Amniotic stem cell (primary cell): ENCODE data around the gene KIF14.
A peak's percentile ranks its signal among the peaks of the same experiment; 100 is the strongest.

ENCODE experiments used
- DNase-seq: peaks from one replicate; lab custom pipeline; 2025; lab: John Stamatoyannopoulos, UW

The KIF14 gene, protein sequence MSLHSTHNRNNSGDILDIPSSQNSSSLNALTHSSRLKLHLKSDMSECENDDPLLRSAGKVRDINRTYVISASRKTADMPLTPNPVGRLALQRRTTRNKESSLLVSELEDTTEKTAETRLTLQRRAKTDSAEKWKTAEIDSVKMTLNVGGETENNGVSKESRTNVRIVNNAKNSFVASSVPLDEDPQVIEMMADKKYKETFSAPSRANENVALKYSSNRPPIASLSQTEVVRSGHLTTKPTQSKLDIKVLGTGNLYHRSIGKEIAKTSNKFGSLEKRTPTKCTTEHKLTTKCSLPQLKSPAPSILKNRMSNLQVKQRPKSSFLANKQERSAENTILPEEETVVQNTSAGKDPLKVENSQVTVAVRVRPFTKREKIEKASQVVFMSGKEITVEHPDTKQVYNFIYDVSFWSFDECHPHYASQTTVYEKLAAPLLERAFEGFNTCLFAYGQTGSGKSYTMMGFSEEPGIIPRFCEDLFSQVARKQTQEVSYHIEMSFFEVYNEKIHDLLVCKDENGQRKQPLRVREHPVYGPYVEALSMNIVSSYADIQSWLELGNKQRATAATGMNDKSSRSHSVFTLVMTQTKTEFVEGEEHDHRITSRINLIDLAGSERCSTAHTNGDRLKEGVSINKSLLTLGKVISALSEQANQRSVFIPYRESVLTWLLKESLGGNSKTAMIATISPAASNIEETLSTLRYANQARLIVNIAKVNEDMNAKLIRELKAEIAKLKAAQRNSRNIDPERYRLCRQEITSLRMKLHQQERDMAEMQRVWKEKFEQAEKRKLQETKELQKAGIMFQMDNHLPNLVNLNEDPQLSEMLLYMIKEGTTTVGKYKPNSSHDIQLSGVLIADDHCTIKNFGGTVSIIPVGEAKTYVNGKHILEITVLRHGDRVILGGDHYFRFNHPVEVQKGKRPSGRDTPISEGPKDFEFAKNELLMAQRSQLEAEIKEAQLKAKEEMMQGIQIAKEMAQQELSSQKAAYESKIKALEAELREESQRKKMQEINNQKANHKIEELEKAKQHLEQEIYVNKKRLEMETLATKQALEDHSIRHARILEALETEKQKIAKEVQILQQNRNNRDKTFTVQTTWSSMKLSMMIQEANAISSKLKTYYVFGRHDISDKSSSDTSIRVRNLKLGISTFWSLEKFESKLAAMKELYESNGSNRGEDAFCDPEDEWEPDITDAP (N-terminal part only)

GRCh38 chr1:200620273-200621131 is at the start of gene KIF14:
Gene KIF14, minus strand, starts transcription at chr1:200620751. Its CDS starts 2,028 bp downstream, at chr1:200618723.
- peak; percentile 84 for DNase-seq

GRCh38 chr1:200669314-200670241 is 49.0 kb upstream of the KIF14 start, which contains the start of gene DDX59:
Gene DDX59, minus strand, starts transcription at chr1:200669907. Its CDS starts 3,167 bp downstream, at chr1:200666740.
- DNase-seq = peak; percentile 93

- no peak for DNase-seq
Measured at GRCh38 chr1:200668514-200669313, 48.2 kb upstream of the KIF14 start.

- DNase-seq = no peak
Measured at GRCh38 chr1:200666309-200666708, 45.8 kb upstream of the KIF14 start.

GRCh38 chr1:200665861-200666260 is 45.3 kb upstream of the KIF14 start:
- no peak for DNase-seq

GRCh38 chr1:200660719-200661118 is 40.2 kb upstream of the KIF14 start:
- DNase-seq = no peak

GRCh38 chr1:200659269-200659668 is 38.7 kb upstream of the KIF14 start:
- no peak for DNase-seq

DNA sequence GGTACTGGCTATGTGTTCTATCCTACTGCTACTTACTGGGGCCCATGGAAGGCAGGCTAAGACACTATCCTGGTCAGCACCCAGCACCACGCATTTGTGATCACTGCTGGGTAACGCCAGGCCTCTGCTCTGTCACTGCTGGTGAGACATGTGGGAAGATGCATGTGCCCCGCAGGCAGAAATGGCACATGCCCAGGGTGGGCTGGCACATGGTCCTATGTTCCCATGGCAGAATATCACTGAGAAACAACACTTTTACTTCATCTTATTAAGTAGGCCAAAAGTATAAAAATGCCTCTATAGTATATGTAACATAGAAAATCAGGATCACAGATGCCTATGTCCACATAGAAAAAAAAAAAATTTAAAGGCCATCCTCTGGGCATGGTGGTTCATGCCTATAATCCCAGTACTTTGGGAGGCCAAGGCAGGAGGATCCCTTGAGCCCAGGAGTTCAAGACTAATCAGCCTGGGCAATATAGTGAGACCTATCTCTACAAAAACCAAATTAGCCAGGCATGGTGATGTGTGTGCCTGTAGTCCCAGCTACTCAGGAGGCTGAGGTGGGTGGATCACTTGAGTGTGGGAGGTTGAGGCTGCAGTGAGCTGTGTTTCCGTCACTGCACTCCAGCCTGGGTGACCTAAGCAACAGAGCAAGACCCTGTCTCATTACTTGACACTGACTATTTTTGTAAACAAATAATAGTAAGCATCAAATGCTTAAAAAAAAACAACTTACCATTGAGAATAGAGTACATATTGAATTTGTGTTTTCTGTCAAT is 37.7 kb upstream of the KIF14 start:
- no peak for DNase-seq

GRCh38 chr1:200654660-200655059 is 34.1 kb upstream of the KIF14 start:
- no peak for DNase-seq

DNA sequence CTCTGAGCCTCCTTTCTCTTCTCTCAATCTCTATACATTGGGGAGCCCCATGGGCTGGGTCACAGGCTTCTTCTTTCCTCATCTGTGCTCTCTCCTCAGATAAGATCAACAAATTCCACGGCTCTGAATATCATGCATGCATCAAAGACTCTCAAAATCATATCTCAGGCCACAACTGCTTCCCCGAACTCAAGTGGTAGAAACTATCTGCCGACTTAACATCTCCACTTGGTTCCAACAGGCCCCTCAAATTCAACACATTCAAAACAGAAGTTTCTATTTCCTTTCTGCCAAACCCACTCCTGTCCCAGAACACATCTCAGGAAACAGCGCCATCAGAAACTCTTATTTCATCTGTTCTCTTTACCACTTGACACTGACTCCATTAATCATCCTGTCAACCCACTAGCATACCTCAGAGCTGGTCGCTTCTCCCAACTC is 32.5 kb upstream of the KIF14 start:
- DNase-seq = no peak

- DNase-seq = no peak
Measured at GRCh38 chr1:200652378-200652777, 31.8 kb upstream of the KIF14 start.

DNA sequence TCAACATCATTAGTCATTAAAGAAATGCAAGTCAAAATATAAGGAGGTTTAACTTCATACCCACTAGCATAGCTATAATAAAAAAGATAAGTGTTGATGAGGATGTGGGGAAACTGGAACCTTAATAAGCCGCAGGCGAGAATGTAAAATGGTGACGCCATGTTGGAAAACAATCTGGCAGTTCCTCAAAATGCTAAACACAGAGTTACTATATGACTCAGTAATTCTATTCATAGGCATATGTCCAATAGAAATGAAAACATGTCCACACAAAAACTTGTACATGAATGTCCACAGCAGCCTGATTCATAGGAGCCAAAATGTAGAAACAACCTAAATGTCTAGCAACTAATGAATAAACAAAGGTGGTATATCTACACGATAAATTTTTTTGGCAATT is 26.0 kb upstream of the KIF14 start:
- no peak for DNase-seq

GRCh38 chr1:200644021-200644420 is 23.5 kb upstream of the KIF14 start:
- DNase-seq = no peak

DNA sequence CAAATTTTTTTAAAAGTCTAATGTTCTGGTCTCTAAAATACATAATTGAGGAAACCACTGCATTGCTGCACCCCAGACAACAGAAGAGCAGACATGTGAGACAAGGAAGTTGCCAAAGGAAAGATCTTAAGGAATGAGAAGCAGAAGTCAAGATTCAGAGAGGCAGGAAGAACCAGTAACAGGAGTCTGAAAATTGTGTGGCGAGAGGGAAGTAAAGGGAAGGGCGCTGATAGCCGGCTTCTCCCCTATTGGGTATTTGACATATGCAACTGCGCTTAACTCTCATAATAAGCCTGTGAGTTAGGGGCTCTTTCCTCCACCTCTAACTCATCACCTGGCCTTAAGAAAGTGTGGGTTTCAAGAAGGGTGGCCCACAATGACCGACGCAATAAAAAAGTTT is 21.9 kb upstream of the KIF14 start:
- DNase-seq = no peak

- DNase-seq = no peak
Measured at GRCh38 chr1:200640963-200641401, 20.4 kb upstream of the KIF14 start.

DNA sequence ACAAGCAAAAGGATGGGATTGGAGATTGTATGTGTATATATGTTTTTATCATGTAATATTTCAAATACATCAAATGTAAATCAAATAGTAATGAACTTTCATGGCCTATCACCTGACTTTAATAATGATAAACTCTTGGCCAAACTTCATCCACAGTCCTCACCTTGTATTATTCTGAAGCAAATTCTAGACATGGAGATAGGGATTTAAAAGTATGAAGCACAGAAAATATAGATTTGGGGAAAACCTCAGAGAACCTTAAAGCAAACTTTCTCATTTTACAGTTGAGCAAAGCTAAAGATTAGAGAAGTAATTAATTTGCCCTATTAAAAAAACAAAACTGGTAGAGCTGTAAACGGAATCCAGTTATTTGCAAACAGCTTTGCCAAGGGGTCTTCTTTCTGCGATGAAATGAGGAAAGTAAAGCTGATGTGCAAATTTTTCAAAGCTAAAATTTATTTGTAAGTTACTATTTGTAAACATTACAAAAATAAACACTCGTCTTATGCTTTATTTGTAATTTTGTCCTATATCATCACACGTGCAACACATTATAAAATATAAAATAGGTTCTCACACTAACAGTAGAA is 19.9 kb upstream of the KIF14 start:
- DNase-seq = no peak

DNA sequence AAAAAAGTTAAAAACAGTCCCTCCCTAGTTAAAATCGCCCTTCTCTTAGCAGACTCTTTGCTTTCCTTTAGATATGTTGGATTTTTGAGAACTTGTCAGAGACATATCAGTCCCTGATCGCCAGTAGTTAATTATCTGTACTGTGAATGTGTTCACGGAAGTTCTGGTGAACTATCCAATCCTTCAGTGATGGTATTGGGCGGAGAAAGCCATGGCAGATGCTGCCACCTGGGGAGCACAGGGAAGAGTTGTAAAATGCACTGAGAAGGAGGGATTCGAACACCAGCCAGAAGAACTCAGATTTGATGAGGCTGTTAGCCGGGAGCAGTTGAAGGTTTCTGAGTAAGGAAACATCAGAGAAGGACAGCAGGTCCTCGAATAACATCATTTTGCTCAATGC is 17.5 kb upstream of the KIF14 start:
- no peak for DNase-seq

GRCh38 chr1:200636681-200637080 is 16.1 kb upstream of the KIF14 start:
- no peak for DNase-seq
